GM18526 (cell line): Measurements from ENCODE around the gene SRP68.
A peak's percentile ranks its signal among the peaks of the same experiment; 100 is the strongest.

Experiments used
- POLR2A ChIP-seq: IDR thresholded peaks from 3 replicates; pipeline ENCODE4 v1.6.1; 2011; ENCODE audit not compliant: insufficient read length; ENCODE audit errors: extremely low read depth

The SRP68 gene

DNA sequence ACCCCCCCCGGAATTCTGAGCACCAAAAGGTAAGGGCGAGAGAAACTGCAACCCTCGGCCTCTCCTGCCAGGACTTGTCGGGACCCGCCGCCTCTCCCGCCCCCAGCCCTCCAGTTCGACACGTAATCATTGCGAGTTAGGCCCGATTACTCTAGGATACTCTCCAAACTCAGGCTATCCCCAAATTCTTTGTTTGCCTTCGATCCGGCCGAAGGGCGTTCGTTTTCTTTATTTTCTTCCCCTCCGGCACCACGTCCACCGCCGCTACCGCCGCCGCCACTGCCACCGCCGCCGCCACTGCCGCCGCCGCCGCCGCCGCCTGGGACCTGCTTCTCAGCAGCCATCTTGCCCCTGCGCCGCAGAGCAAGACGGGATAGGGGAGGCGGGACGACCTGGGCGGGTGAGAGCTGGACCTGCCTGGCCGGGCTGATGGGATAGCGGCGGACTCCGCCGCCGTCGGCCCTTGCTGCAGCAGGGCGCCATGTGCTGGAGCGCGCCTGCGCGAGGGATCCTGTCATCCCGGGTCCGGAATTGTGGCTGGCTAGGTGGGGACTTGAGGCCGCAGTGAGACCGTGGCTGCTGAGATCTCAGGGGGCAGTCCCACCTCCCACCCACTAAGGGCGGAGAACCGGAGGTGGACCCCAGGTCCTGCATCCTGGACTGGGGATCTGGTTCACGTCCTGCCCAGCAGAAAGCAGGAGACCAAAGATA lies at the start of gene SRP68:
Gene SRP68 (minus strand): TSS at position 370 of the 711 bp plus-strand sequence. CDS start 26 bp downstream, at position 344.
- TF ChIP-seq POLR2A = peak; percentile 88

DNA sequence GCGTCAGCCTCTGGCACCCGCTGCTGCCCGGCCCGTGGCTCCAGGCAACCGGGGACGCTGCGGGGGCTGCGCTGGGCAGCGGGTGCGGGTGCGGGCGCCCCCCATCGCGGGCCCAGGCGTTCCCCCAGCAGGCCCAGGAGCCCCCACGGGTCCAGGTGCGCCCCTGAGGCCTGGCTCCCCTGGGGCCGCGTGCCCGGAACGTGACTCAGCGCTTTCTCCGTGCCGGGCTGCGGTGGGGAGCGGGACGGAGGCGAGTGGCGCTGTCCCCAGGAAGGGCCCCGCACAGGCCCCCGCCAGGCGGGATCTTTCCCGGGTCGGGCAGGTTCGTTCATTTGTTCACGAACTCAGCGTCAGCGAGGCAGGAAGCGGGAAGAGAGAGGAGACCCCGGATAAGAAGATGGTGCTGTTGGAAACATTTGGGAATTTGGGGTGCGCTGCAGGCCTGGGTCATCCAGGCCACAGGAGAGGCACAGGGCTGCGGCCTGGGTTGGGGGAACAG lies 49.7 kb upstream of the SRP68 start:
- TF ChIP-seq POLR2A = no peak

DNA sequence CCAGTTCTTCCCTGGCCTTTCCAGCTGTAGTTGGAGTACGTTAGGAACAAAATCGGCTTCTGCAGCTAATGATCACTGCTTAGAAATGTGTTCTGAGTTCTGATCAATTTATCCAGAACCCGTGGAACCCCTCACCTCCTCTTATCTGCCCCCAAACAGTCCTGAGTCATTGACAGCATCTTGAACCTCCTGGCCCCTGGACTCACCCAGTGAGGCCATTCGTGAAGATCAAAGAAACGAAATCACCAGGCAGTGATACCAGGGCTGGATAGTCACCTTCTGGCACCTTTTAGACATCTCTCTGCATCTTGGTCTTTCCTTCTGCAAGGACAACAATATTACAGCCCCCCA lies 48.3 kb upstream of the SRP68 start:
- no peak for TF ChIP-seq POLR2A

DNA sequence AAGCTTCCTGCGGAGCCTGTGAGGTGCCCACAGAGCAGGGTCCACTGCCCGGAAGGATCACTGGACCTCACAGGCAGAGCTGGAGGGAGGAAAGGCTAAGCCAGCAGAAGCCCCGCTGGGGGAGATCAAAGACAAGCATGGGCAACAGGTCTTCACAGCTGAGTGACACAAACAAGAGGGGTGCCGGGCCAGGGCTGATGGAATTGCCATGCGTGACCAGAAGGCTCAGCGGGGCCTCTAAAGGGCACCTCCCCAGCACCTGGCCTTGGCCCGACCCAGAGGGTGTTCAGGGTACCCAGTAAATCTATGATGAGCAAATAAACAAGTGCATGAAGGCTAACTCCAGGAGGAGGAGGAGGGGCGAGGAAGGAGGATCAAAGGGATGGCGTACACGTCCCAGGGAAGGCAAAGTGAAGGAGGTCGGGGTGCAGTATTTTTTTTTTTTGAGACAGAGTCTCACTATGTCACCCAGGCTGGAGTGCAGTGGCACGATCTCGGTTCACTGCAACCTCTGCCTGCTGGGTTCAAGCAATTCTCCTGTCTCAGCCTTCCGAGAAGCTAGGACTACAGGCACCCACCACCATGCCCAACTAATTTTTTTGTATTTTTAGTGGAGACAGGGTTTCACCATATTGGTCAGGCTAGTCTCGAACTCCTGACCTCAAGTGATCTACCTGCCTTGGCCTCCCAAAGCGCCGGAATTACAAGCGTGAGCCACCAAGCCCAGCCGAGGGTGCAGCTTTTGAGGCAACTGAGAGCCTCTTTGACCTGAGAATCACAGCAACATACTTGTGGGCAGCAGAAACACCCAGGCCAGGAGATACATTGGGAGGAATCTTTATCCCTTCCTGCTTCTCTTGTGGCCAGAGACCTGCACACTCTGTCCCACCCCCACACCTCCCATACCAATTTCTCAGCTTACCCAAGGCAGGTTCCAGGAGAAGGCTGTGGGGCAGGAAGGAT lies 47.4 kb upstream of the SRP68 start:
- no peak for TF ChIP-seq POLR2A

DNA sequence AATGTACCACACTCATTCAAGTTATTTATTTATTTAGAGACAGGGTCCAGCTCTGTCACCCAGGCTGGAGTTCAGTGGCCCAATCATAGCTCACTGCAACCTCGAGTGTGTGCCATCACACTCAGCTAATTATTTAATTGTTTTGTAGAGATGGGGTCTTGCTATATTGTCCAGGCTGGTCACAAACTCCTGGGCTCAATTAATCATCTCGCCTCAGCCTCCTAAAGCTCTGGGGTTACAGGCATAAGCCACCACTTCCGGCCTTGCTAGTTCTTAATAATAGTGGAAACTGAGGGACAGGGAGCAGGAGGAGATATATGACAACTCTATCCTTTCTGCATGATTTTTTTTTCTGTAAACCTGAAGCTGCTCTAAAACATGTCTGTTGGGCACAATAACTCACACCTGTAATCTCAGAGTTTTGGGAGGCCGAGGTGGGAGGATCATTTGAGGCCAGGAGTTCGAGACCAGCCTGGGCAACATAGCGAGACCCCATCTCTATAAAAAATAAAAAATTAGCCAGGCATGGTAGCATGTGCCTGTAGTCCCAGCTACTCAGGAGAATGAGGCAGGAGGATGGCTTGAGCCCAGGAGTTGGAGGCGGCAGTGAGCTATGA lies 42.9 kb upstream of the SRP68 start:
- TF ChIP-seq POLR2A = no peak

DNA sequence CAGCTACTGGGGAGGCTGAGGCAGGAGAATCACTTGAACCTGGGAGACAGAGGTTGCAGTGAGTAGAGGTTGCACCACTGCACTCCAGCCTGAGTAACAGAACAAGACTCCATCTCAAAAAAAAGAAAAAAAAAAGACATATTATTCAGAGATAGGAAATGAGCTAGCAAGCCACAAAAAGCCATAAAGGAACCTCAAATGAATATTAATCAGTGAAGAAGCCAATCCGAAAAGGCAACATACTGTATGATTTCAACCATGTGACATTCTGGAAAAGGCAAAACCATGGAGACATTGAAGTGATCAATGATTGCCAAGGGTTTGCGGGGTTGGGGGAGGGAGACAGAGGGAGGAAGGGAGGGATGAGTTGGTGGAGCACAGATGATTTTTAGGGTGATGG lies 39.6 kb upstream of the SRP68 start:
- TF ChIP-seq POLR2A = no peak

DNA sequence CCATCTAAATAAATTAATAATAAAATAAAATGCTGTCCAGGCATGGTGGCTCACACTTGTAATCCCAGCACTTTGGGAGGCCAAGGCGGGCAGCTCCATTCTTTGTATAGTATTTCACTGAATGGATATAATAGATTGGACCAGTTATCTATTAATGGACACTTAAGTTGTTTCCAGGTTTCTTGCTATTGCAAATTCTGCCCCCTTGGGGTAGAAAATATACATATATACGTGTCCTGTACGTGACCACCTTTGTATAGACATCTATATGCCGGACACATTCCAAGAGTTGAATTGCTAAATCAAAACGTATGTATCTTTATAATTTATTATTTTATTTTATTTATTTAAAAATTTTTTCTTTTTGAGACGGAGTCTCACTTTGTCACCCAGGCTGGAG lies 35.2 kb upstream of the SRP68 start:
- no peak for TF ChIP-seq POLR2A

DNA sequence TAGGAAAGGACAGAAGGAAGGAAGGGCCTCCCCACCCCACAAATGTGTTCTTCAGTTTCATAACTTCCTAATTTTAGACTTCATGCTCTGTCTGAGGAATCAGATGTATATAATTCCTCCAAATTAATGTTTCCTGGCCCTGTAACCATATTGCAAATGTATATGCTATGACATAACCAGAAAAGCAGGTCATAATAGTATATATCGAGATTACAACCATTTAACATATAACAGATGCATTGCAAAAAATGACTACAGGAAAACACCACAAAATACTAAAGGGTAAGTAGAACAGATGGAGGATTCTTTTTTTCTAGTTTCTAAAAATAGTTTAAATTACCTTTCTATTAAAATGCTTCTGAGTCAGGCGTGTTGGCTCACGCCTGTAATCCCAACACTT lies 34.4 kb upstream of the SRP68 start:
- no peak for TF ChIP-seq POLR2A

DNA sequence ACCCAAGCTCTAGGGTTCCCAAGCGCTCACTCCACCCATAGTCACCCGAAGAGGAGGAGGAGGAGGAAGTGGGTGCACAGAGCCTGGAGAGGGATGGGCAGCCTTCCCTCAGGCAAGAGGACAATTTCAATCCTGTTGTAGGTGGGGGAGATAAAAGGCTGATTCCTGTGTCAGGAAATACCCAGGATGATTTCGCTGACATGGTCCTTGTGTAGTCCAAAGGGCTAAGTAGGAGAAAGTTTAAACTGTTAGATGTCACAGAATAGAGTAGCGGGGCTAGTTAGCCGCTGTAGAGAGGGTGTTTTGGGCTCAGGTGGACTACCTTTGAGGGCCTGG lies 32.5 kb upstream of the SRP68 start:
- TF ChIP-seq POLR2A = no peak

DNA sequence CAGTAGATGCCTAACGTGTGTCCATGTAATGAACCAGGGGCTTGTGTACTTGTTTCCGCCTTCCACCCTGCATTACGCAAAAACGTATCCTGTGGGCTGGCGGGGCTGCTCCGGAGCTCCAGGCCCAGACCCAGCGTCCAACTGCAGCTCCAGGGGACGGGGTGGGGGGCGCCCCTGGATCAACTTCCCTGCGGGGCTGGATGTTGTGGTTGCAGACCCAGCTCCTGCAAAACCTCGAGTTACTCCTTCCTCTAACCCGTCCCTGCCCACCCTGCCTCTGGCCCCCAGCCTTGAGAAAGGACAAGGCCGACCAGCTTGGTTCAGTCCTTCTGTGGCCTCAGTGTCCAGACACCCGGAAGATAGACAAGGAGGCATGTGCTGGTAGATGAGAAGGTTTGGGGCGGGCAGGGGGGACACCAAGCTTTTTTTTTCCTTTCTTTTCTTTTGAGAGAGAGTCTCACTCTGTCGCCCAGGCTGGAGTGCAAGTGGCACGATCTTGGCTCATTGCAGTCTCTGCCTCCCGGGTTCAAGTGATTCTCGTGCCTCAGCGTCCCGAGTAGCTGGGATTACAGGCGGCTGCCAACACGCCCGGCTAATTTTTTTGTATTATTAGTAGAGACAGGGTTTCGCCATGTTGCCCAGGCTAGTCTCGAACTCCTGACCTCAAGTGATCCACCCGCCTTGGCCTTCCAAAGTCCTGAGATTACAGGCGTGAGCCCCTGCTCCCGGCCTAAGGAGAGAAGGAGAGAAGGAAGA lies 32.0 kb upstream of the SRP68 start:
- no peak for TF ChIP-seq POLR2A

DNA sequence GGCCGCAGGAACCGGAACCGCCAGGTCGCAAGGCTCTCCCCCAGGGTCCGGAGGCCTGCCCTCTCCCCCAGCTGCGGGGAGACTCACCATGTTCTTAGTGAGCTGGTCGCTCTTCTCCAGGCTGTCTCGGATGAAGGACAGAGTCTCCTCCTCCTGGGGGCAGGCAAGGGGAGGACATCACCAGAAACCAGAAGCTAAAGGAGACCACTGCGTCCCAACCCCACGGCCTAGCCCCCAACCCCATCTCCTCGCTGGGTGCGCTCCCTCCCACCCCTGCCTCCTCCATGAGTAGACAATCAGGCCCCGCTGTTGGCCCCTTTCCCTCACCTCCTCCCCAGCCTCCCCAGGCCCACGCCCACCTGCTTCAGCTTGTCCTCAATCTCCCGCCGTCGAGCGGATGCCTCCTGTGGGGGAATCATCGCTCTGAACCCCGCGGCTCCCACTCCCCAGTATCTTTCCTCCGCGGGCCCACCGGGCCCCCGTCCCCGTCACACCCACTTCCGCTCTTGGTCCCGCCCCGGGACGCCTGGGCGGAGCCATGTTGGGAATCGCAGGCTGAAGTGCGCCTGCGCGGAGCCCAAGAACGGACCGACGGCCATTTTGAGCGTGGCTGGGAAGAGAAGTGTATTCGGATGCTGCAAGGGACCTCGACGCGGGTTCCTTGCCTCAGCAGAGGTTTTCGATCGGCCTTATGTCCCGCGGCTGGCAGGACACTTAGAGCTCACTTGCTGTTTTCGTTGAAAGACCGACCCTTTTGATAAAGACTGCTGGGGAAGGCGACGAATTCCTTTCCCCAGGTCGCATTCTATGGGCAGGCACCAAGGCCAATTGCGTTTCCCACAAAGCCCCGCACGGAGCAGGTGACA lies 31.2 kb upstream of the SRP68 start, which contains the start of gene EXOC7:
Gene EXOC7 (minus strand): TSS at position 514 of the 866 bp plus-strand sequence. CDS start 95 bp downstream, at position 419.
- TF ChIP-seq POLR2A = peak; percentile 83

DNA sequence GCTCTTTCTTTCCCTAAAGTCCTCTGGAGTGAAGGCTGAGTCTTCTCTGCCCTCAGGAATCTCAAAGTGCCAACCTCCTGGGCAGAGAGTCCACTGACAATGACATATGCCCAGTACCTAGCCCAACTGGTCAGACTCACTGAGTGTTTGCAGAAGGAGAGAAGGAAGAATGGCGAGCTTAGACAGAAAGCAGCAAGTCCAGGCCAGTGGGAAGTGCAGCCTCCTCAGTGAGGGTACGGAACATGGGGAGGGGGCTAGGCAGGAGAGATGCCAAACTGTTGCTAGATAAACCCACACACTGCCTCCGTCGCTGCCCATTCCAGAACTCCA lies 30.6 kb upstream of the SRP68 start:
- TF ChIP-seq POLR2A = no peak

DNA sequence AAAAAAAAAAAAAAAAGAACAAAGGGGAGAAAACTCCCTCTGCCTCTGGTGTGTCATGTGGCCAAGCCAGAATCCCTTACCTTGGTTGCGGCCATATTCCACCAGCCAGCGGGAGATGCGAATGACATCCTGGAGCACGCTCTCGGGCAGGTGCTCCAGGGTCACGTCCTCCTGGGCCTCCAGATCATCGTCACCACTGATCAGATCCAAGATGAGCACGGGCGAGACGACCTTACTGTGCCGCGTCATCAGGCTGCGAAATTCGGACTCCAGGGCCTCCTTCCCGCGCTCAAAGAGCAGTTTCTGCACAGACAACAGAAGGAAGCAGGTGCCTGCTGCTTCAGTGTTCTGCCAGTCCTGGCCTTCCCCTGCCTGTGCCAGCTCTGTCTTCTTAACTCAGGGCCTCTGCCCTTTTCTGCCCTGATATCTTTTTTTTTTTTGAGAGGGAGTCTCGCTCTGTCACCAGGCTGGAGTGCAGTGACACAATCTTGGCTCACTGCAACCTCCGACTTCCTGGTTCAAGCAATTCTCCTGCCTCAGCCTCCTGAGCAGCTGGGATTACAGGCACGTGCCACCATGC lies 25.5 kb upstream of the SRP68 start:
- no peak for TF ChIP-seq POLR2A

DNA sequence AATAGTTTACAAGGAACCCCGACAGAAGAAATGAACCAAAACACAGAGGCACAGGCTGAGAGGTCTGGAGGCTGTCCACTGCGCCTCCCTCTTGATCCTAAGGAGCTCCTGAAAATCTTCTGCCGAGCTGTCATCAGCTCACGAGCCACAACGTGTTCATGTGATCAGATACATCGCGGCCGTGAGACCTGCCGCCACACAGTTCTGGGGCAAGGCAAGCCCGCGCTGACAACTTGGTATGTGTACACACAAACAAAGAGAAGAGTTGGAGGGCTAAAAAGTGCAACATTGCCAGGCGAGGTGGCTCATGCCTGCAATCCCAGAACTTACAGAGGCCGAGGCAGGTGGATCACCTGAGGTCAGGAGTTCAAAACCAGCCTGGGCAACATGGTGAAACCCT lies 23.6 kb upstream of the SRP68 start:
- TF ChIP-seq POLR2A = no peak
